HEK293 (cell line): ENCODE measurements around the gene RAET1E.

ENCODE experiments used
- CTCF ChIA-PET: fragments of 350-600 bp; formaldehyde crosslinking; extraction: SDS; loops from one replicate; lab custom pipeline; 2021; ENCODE audit warnings: antibody characterized with exemption; lab: Yijun Ruan, JAX
- POLR2A ChIA-PET: fragments of 300-600 bp; formaldehyde crosslinking; extraction: SDS; loops from one replicate; lab custom pipeline; 2020; ENCODE audit warnings: antibody characterized with exemption, inconsistent platforms; lab: Yijun Ruan, JAX
- H3K27ac ChIP-seq: fragments of 200-500 bp; sonication (Bioruptor generic); 2 replicates; pipeline ENCODE4 v1.5.1; 2014; ENCODE audit warnings: low read depth, low read length, control low read depth, inconsistent platforms; ENCODE audit errors: extremely low read depth
- H3K36me3 ChIP-seq, 2 experiments: fragments of 200-500 bp in 1 of 2; sonication (Bioruptor generic) in 1 of 2; 1 replicate in 1 of 2; 2 replicates in 1 of 2; pipeline ENCODE4 v1.5.1; 2014 to 2017; ENCODE audit warnings: inconsistent platforms in 2 of 2, low read length in 2 of 2; ENCODE audit not compliant: control insufficient read depth in 2 of 2, insufficient read depth in 1 of 2
- H3K4me1 ChIP-seq: fragments of 200-500 bp; sonication (Bioruptor generic); 2 replicates; pipeline ENCODE4 v1.5.1; 2014; ENCODE audit warnings: mild to moderate bottlenecking, low read length, inconsistent platforms; ENCODE audit not compliant: control insufficient read depth, insufficient read depth
- H3K4me3 ChIP-seq: 2 replicates; pipeline ENCODE4 v1.5.1; 2011; ENCODE audit warnings: low read depth, mild to moderate bottlenecking, control low read depth, low read length, moderate library complexity
- H3K9me3 ChIP-seq: fragments of 200-500 bp; sonication (Bioruptor generic); 2 replicates; pipeline ENCODE4 v1.5.1; 2014; ENCODE audit warnings: low read depth, low read length, inconsistent platforms; ENCODE audit not compliant: control insufficient read depth, insufficient read depth
- CTCF ChIP-seq: fragments of 450-650 bp; formaldehyde crosslinking; IDR thresholded peaks from 2 replicates; pipeline ENCODE4 v1.5.1; 2016; ENCODE audit warnings: missing biosample characterization, missing genetic modification characterization
- PRDM10 ChIP-seq: fragments of 450-650 bp; formaldehyde crosslinking; IDR thresholded peaks from 2 replicates; pipeline ENCODE4 v1.5.1; 2016; ENCODE audit warnings: missing biosample characterization, missing genetic modification characterization
- SALL2 ChIP-seq: fragments of 450-650 bp; formaldehyde crosslinking; IDR thresholded peaks from 2 replicates; pipeline ENCODE4 v1.5.0; 2017; ENCODE audit warnings: missing biosample characterization, mild to moderate bottlenecking, missing genetic modification characterization, borderline replicate concordance
- ZFP37 ChIP-seq: fragments of 450-650 bp; formaldehyde crosslinking; IDR thresholded peaks from 2 replicates; pipeline ENCODE4 v1.5.1; 2016; ENCODE audit warnings: missing biosample characterization, missing genetic modification characterization
- ZIC2 ChIP-seq: fragments of 450-650 bp; formaldehyde crosslinking; IDR thresholded peaks from 2 replicates; pipeline ENCODE4 v1.5.1; 2016; ENCODE audit warnings: missing biosample characterization, missing genetic modification characterization
- ZNF175 ChIP-seq: fragments of 450-650 bp; formaldehyde crosslinking; IDR thresholded peaks from 2 replicates; pipeline ENCODE4 v1.5.1; 2016; ENCODE audit warnings: missing biosample characterization, missing genetic modification characterization
- ZNF202 ChIP-seq: fragments of 450-650 bp; formaldehyde crosslinking; IDR thresholded peaks from 2 replicates; pipeline ENCODE4 v1.5.1; 2016; ENCODE audit warnings: missing biosample characterization, missing genetic modification characterization, borderline replicate concordance
- ZNF341 ChIP-seq: fragments of 450-650 bp; formaldehyde crosslinking; IDR thresholded peaks from 2 replicates; pipeline ENCODE4; 2016; ENCODE audit warnings: low read depth, missing biosample characterization, missing genetic modification characterization
- ZNF366 ChIP-seq: fragments of 450-650 bp; formaldehyde crosslinking; conservative IDR thresholded peaks from 2 replicates; pipeline ENCODE4 v1.5.1; 2016; ENCODE audit warnings: missing biosample characterization, missing genetic modification characterization
- ZNF426 ChIP-seq: fragments of 450-650 bp; formaldehyde crosslinking; IDR thresholded peaks from 2 replicates; pipeline ENCODE4 v1.5.1; 2017; ENCODE audit warnings: missing biosample characterization, missing genetic modification characterization, mild to moderate bottlenecking, inconsistent platforms, moderate library complexity
- ZNF501 ChIP-seq: fragments of 450-650 bp; formaldehyde crosslinking; IDR thresholded peaks from 2 replicates; pipeline ENCODE4 v1.5.1; 2016; ENCODE audit warnings: missing biosample characterization, missing genetic modification characterization
- ZNF629 ChIP-seq: fragments of 450-650 bp; formaldehyde crosslinking; IDR thresholded peaks from 2 replicates; pipeline ENCODE4 v1.5.1; 2017; ENCODE audit warnings: missing biosample characterization, missing genetic modification characterization
- ZNF639 ChIP-seq: fragments of 450-650 bp; formaldehyde crosslinking; IDR thresholded peaks from 2 replicates; pipeline ENCODE4 v1.5.1; 2016; ENCODE audit warnings: missing biosample characterization, missing genetic modification characterization
- ZNF707 ChIP-seq: fragments of 450-650 bp; formaldehyde crosslinking; IDR thresholded peaks from 2 replicates; pipeline ENCODE4 v1.5.1; 2016; ENCODE audit warnings: missing biosample characterization, missing genetic modification characterization
- ZNF747 ChIP-seq: fragments of 450-650 bp; formaldehyde crosslinking; IDR thresholded peaks from 2 replicates; pipeline ENCODE4 v1.5.1; 2016; ENCODE audit warnings: missing biosample characterization, missing genetic modification characterization
- ZNF843 ChIP-seq: fragments of 450-650 bp; formaldehyde crosslinking; IDR thresholded peaks from 2 replicates; pipeline ENCODE4 v1.5.1; 2016; ENCODE audit warnings: missing biosample characterization, missing genetic modification characterization

The RAET1E gene

GRCh38 chr6:149905371-149905910 is 7.5 kb upstream of the RAET1E start (continued):
- TF ChIP-seq ZFP37 (tag by site-specific recombination) (no peak), SALL2 (tag by site-specific recombination) (no peak), ZNF639 (no peak), ZNF366 (tag by site-specific recombination) (no peak), ZNF747 (tag by site-specific recombination) (no peak), ZNF501 (tag by site-specific recombination) (no peak), ZNF629 (tag by site-specific recombination) (no peak), PRDM10 (tag by site-specific recombination) (no peak), ZNF202 (tag by site-specific recombination) (no peak), ZNF426 (tag by site-specific recombination) (no peak), ZNF843 (tag by site-specific recombination) (no peak)

- TF ChIP-seq ZNF175 (tag by site-specific recombination) = no peak
- peak; percentile 26; the same call in 1 of the 2 replicates for TF ChIP-seq ZNF341 (tag by site-specific recombination)
- no peaks in the 10 kb centered on the region for H3K9me3 ChIP-seq
- ChIA-PET CTCF (interaction anchor here (0.6 to 3.7 kb wide), 7 partner anchors 60 to 102 kb away, joined by 3 to 19 read pairs (median 3); no protein-coding TSS in a partner anchor), POLR2A (no interaction called here)
- H3K4me3 ChIP-seq = no peak overlapping the region
- H3K36me3 ChIP-seq = no peaks in the 10 kb centered on the region
- H3K27ac ChIP-seq = no peak overlapping the region
- H3K4me1 ChIP-seq = no peaks in the 10 kb centered on the region
Observed at GRCh38 chr6:149904661-149905370, 6.9 kb upstream of the RAET1E start.

GRCh38 chr6:149903938-149904611 is 6.2 kb upstream of the RAET1E start:
- H3K36me3 ChIP-seq = no peaks in the 10 kb centered on the region
- ChIA-PET CTCF (interaction anchor here (0.6 to 3.7 kb wide), 6 partner anchors 9 to 103 kb away, joined by 3 to 19 read pairs (median 3); no protein-coding TSS in a partner anchor), POLR2A (interaction anchor here (0.6 kb wide), 1 partner anchor 41 kb away, joined by 4 read pairs; no protein-coding TSS in a partner anchor)
- H3K9me3 ChIP-seq = no peaks in the 10 kb centered on the region
- TF ChIP-seq ZIC2 (peak; percentile 74), CTCF (tag by site-specific recombination) (0 out of 2 replicates have a peak, but pooled peaks have one; percentile 10), ZNF707 (tag by site-specific recombination) (no peak)
- H3K4me1 ChIP-seq = no peaks in the 10 kb centered on the region
- H3K27ac ChIP-seq = no peak overlapping the region
- H3K4me3 ChIP-seq = no peak overlapping the region
